Heart left ventricle (tissue), 16 donors: ENCODE data around the gene GNAS. TPM values are rescaled to one million over a fixed set of nuclear protein-coding genes. Genes with fewer than 3 reads are reported as not detected.
"Not testable (repeated sequence)": the region's sequence is repeated elsewhere in the genome, so short reads cannot be mapped to it uniquely, and the experiment has no call there.

Experiments
- ATAC-seq, 4 donors: fragments of 200-7000 bp; cut with Tn5 transposase; one replicate each; pipeline ENCODE4 v1.9.1; 2020 to 2022; ENCODE audit warnings: moderate library complexity in 4 of 4, mild to moderate bottlenecking in 3 of 4, moderate number of reproducible peaks in 1 of 4
- DNase-seq, 5 donors: peaks; one replicate each; pipeline ENCODE4 v3.0.0-alpha.2; 2020
- H3K27ac ChIP-seq, 12 donors: fragments of 200-600 bp; sonication (generic) in 4 of 12; one replicate each; pipeline versions ENCODE4 v1.5.0 to v1.8.0; 2016 to 2022; ENCODE audit warnings: mild to moderate bottlenecking in 2 of 12
- H3K27me3 ChIP-seq, 9 donors: fragments of 200-600 bp; sonication (generic) in 2 of 9; one replicate each; pipeline versions ENCODE4 v1.5.1 to v1.8.0; 2016 to 2022; ENCODE audit warnings: mild to moderate bottlenecking in 3 of 9
- H3K36me3 ChIP-seq, 9 donors: fragments of 200-600 bp; sonication (generic) in 2 of 9; one replicate each; pipeline versions ENCODE4 v1.5.0 to v1.8.0; 2018 to 2022; ENCODE audit warnings: mild to moderate bottlenecking in 2 of 9
- H3K4me1 ChIP-seq, 12 donors: fragments of 200-600 bp; sonication (generic) in 4 of 12; one replicate each; pipeline versions ENCODE4 v1.5.0 to v1.8.0; 2016 to 2022; ENCODE audit warnings: mild to moderate bottlenecking in 3 of 12
- H3K4me3 ChIP-seq, 12 donors: fragments of 200-600 bp; sonication (generic) in 4 of 12; one replicate each; pipeline versions ENCODE4 v1.5.0 to v1.8.0; 2017 to 2022; ENCODE audit warnings: mild to moderate bottlenecking in 9 of 12, moderate library complexity in 4 of 12
- H3K9me3 ChIP-seq, 12 donors: fragments of 200-600 bp; sonication (generic) in 4 of 12; one replicate each; pipeline versions ENCODE4 v1.5.0 to v1.8.0; 2016 to 2022; ENCODE audit warnings: mild to moderate bottlenecking in 1 of 12
- POLR2A ChIP-seq, 2 donors: fragments of 450-650 bp; IDR thresholded peaks; one replicate each; pipeline ENCODE4 v1.6.1; 2017; ENCODE audit warnings: antibody characterized with exemption in 2 of 2, mild to moderate bottlenecking in 2 of 2, moderate library complexity in 2 of 2
- WGBS, 4 donors: extraction: QIAGEN DNeasy Blood & Tissue Kit in 2 of 4; methylation state at CpG; one replicate each; pipeline versions ENCODE4 v1.1.5 to v1.1.7; 2013 to 2018; 5-methylcytosine and 5-hydroxymethylcytosine counted together
- intact Hi-C, 10 donors: fragments of 100-400 bp; cut with DNase I; formaldehyde crosslinking; loops; one replicate each; pipeline versions ENCODE4 v1.11.1 to v1.14.2; 2022
- polyA plus RNA-seq, 2 donors: library from polyadenylated mRNA; stranded (reverse); fragments of 200-250 nt; gene quantifications; one replicate each; pipeline ENCODE4 v1.2.3, GENCODE V29; 2013
- total RNA-seq, 9 donors: library from RNA; depleted of rRNA in 2 of 9; stranded (reverse); fragments of >200 nt in 2 of 9; fragmentation: NEBNext Ultra II Directional in 3 of 9; extraction: Animal tissue kit (Norgen Biotek cat#: 25700) in 3 of 9; gene quantifications; one replicate each; pipeline versions ENCODE4 v1.1.0 to v1.2.4, GENCODE V29; 2016 to 2023
- TF ChIP-seq, protein P1 (sequence below), 12 donors: fragments of 200-600 bp; sonication (generic) in 4 of 12; IDR thresholded peaks; one replicate each; pipeline versions ENCODE4 v1.5.0 to v1.8.0; 2018 to 2022; ENCODE audit warnings: antibody characterized with exemption in 12 of 12, mild to moderate bottlenecking in 5 of 12
- donor health status: ischemic (EF 13 %, LVEDD 7.1; RV severe dilation, severe dysfunction).
- donor health status: healthy with polysubstance abuse.
- donor health status: DM: no; HTN: yes; CAD: no.
- donor health status: DM: no; HTN: no; CAD: no.
- donor health status: ischemic (EF 25% LVEDD 6.9; RV normal size, moderate dysfunction).
- donor health status: ischemic (EF 25% LVEDD 5.7; RV mildly dilated, moderate dysfunction).
- donor health status: healthy.
- donor health status: DM: yes; HTN: yes; CAD: no.
- donor health status: ischemic (EF 35%, LVEDD 5.7; RV mildly dilated, moderate dysfunction).
- donor health status: nonischemic (EF 11% LVEDD 7.7; RV severe dilation, severe dysfunction).
- donor health status: DM: yes; HTN: yes; CAD: no.
- donor health status: PGD.
- donor health status: ischemic (EF 29% LVEDD 5.4; RV normal size, mild dysfunction).
- donor health status: nonischemic (EF 23%, LVEDD 6.1; RV moderate dilation, normal function).

GNAS gene
- total and polyA plus RNA-seq, 11 donors, result 1,246 to 2,999 (median 1,604) TPM

DNA sequence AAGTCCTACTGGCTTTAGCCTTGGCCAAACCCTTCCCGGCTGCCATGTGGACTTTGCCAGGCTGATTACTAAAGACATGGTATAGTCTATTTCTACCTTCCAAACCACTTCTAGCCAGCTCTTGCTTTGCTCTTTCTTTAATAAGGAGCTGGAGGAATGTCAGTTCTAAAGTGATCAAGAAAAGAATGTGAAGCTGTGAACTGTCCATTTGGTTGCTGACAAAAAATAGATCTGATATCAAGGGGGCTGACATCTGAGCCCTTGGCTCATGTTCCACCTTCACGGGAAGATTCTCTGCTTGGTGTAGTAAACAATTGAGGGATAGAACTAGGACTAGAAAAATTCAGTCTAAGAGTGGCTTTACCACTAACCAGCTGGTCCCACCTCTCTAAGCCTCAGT lies 24.4 kb upstream of the GNAS start:
- Histone ChIP-seq H3K4me1 (peaks cover 0 to 9% (median 0%) of the 10 kb centered on the region in 12 donors), H3K4me3 (no peak overlapping the region), H3K9me3 (no peaks in the 10 kb centered on the region), H3K27me3 (peaks cover 0 to 3% (median 0%) of the 10 kb centered on the region in 9 donors), H3K36me3 (no peaks in the 10 kb centered on the region), H3K27ac (no peak overlapping the region)
- 67 to 83% (median 76%) methylated on average over 2 of the region's 2 CpGs for WGBS, 4 donors
- DNase-seq, result no peak
- intact Hi-C loops, result no loop called here
- no peak for ATAC-seq
- no peak for TF ChIP-seq POLR2A (IDR thresholded peaks at IDR 0.05)
- TF ChIP-seq, protein P1, sequence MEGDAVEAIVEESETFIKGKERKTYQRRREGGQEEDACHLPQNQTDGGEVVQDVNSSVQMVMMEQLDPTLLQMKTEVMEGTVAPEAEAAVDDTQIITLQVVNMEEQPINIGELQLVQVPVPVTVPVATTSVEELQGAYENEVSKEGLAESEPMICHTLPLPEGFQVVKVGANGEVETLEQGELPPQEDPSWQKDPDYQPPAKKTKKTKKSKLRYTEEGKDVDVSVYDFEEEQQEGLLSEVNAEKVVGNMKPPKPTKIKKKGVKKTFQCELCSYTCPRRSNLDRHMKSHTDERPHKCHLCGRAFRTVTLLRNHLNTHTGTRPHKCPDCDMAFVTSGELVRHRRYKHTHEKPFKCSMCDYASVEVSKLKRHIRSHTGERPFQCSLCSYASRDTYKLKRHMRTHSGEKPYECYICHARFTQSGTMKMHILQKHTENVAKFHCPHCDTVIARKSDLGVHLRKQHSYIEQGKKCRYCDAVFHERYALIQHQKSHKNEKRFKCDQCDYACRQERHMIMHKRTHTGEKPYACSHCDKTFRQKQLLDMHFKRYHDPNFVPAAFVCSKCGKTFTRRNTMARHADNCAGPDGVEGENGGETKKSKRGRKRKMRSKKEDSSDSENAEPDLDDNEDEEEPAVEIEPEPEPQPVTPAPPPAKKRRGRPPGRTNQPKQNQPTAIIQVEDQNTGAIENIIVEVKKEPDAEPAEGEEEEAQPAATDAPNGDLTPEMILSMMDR (IDR thresholded peaks at IDR 0.05), result no peak

DNA sequence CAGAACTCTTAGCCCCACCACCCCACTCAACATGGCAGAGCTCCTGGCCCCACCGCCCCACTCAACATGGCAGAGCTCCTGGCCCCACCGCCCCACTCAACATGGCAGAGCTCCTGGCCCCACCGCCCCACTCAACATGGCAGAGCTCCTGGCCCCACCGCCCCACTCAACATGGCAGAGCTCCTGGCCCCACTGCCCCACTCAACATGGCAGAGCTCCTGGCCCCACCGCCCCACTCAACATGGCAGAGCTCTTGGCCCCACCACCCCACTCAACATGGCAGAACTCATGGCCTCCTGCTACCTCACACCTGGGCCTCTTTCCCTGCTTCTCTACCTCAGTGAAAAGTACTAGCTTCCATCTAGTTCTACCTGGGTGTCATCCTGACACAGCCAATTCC lies 23.7 kb upstream of the GNAS start:
- H3K4me1 ChIP-seq, H3K36me3 ChIP-seq, H3K27ac ChIP-seq, H3K4me3 ChIP-seq, intact Hi-C loops, H3K27me3 ChIP-seq, ATAC-seq, DNase-seq, H3K9me3 ChIP-seq: not testable (repeated sequence)
- WGBS, 4 donors, result 90 to 98% (median 95%) methylated on average over 5 of the region's 5 CpGs

DNA sequence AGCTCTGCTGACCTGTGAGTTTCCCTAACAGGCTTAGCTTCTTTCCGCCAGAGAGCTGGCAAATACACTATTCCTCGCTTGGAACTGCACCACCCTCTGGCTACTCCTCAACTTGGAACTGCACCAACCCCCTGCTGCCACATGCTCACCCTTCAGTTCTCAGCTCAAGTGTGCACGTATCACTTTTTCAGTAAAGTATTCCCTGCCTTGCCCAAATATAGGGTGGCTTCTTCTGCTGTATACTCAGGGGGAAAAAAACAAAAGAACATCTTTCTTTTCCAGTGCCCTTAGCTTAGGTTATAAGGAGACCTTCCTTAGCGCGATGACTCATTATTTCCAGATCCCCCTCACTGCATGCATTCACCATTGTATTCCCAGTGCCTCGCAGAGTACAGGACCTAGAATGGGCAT lies 23.0 kb upstream of the GNAS start:
- peak in 4 of 5 donors; percentile 48 to 60 (median 58) for DNase-seq

DNA sequence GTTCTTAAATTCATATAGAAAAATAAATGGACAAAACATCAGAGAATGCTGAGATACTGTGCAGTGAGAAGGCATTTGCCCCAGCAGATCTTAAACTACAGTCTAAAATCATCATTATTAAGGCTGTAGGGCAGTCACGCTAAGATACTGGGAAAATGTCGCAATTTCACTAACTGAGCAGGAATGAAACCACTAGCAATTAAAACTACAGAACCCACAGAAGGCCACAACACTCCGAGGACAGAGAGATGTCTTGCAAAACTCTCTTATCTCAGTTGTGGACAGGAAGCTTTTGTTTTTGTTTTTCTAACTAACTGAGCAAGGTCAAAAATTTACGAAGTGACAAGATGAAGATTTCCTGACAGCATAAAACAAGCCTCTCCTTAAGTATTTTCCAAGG lies 20.1 kb upstream of the GNAS start:
- TF ChIP-seq, protein P1 (IDR thresholded peaks at IDR 0.05), result no peak
- no peak for TF ChIP-seq POLR2A (IDR thresholded peaks at IDR 0.05)
- ATAC-seq (no peak), DNase-seq (no peak)
- Histone ChIP-seq H3K4me3 (no peak overlapping the region), H3K27me3 (peaks cover 0 to 18% (median 0%) of the 10 kb centered on the region in 9 donors), H3K27ac (no peak overlapping the region), H3K4me1 (peaks cover 0 to 9% (median 0%) of the 10 kb centered on the region in 12 donors), H3K36me3 (no peaks in the 10 kb centered on the region), H3K9me3 (no peaks in the 10 kb centered on the region)
- 58 to 72% (median 66%) methylated on average over 4 of the region's 4 CpGs for WGBS, 4 donors
- intact Hi-C loops, result no loop called here

More for the DNA sequence above, 23.0 kb upstream of the GNAS start:
- no peaks in the 10 kb centered on the region for H3K9me3 ChIP-seq
- H3K4me3 ChIP-seq, result no peak overlapping the region
- peak overlapping the region in 2 of 12 donors; percentile 24 to 37 for H3K27ac ChIP-seq
- WGBS, 4 donors, result 57 to 71% (median 67%) methylated on average over 6 of the region's 6 CpGs
- ATAC-seq, result peak; percentile 80 to 96 (median 92)
- no peak for TF ChIP-seq POLR2A (IDR thresholded peaks at IDR 0.05)
- TF ChIP-seq, protein P1 (IDR thresholded peaks at IDR 0.05), result peak in 2 of 12 donors; percentile 10 to 20
- no peaks in the 10 kb centered on the region for H3K36me3 ChIP-seq
- intact Hi-C loops, result no loop called here
- H3K27me3 ChIP-seq, result peaks cover 0 to 6% (median 0%) of the 10 kb centered on the region in 9 donors
- peaks cover 0 to 9% (median 0%) of the 10 kb centered on the region in 12 donors for H3K4me1 ChIP-seq

DNA sequence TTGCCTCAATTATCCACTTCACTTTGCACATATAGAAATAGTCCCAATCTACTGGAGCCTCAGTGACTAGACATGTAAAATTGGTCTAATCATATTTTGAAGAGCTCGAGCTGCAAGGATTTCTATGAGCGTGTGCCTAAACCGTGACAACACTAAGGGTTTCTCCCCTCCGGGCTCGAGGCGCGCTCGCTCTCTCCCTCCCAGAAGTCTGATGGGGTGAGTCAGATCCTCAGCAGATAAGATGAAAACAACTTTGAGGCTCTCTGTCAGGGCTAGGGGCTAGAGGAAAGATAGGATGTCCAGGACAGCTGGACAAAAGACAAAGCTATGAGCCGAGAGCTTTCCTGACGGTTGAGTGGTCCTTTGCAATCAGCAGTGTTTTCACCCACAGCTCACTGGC lies 18.6 kb upstream of the GNAS start:
- intact Hi-C loops, result no loop called here
- no peak for ATAC-seq
- no peak for DNase-seq
- Histone ChIP-seq H3K4me3 (no peak overlapping the region), H3K27me3 (peaks cover 0 to 22% (median 6%) of the 10 kb centered on the region in 9 donors), H3K9me3 (no peaks in the 10 kb centered on the region), H3K4me1 (peaks cover 0 to 8% (median 0%) of the 10 kb centered on the region in 12 donors), H3K27ac (no peak overlapping the region), H3K36me3 (no peaks in the 10 kb centered on the region)
- TF ChIP-seq POLR2A (IDR thresholded peaks at IDR 0.05), result no peak
- TF ChIP-seq, protein P1 (IDR thresholded peaks at IDR 0.05), result no peak
- WGBS, 4 donors, result 80 to 89% (median 86%) methylated on average over 10 of the region's 10 CpGs
